Cerebellar cortex (tissue), 1 donor: Measurements from ENCODE around the gene ITPR3.

ENCODE experiments used
- DNase-seq: peaks from one replicate; pipeline ENCODE4 v3.0.0-alpha.2; 2015; ENCODE audit warnings: low spot score

Gene ITPR3

DNA sequence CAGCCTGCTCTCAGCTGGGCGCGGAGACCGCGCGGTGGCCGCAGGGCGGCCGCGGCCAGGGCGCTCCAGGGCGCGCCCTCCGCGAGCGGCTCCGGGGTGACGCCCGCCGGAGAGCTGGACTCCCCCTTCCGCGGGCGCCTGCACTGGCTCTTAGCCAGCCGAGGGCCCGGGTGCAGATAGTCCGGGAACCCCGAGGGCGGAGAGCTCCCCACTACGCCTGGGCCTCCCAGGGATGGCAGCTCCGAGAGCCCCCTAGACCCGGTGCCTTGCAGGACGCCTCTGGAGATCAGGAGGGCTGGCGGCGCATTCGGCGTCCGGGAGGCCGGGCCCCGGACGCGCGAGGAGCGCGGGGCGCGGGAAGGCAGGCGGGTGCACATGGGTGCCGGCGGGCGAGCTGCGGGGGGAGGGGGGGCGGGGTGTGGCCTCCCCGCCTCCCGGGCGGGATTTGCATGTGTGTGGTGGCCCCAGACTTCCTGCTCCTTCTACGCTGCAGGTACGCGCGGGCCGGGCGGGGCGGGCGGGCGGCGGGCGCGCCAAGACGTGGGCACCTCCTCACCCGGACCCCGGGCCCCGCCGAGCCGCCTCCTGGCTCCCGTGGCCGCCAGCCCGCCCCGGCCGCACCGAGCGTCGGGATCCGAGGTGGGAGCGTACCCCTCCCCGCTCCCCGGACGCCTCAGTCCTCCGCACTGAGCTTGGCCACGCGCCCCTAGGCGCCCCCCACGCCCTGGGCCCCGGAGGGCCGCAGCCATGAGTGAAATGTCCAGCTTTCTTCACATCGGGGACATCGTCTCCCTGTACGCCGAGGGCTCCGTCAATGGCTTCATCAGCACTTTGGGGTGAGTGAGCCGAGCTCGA is at the start of gene ITPR3:
Gene ITPR3, plus strand, starts transcription at position 467 of the 855 bp plus-strand sequence. Its CDS starts 281 bp downstream, at position 748.
- no peak for DNase-seq

DNA sequence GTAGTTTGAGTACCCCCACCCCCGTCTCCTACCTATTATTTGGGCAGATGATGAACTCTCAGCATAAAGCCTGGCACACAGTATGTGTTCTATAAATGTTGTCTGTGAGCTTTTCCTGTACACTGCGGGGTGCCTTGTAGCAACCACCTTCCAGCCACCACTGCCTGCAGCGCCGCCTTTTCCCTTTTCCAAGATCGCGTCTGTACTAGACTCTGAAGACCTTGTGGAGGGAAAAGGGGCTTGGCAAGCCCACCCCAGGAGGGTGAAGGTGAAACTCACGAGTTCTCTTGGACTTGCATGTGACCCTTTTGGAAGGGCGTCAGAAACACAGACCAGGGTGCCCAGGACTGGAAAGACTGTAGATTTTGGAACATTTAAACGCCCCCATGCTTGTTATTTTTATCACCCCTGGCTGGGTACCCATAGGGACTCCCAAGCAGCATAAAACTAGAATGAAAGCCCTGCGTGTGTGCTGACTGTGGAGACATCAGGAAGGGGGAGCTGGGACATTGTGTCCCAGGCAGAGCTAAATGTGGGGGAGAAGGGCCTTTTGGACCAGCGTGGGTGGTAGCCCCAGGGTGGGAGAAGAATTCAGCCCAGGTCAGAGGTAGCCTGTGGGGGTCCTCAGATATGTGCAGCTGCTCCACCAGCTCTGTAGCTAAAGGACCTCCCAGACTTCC is 49.3 kb upstream of the ITPR3 start:
- peak; percentile 66 for DNase-seq

DNA sequence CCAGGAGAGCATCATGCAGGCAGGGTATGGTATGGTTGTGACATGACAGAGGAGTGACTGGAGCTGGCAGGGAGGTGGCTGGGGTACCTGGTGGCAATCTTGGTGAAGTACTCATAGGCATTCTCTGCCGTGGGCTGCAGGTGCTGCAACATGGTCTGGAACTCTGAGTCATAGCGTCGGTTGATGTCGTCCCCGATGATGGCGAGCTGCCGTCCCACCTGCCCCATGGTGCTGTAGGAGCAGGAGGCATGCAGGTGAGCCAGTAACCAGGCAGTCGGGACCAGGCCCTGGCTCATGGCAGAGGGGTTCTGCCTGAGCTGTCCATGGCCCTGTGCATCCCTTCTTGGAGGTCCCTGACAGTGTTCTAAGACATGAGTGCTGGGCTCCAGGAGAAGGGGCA is 45.9 kb upstream of the ITPR3 start:
- no peak for DNase-seq

DNA sequence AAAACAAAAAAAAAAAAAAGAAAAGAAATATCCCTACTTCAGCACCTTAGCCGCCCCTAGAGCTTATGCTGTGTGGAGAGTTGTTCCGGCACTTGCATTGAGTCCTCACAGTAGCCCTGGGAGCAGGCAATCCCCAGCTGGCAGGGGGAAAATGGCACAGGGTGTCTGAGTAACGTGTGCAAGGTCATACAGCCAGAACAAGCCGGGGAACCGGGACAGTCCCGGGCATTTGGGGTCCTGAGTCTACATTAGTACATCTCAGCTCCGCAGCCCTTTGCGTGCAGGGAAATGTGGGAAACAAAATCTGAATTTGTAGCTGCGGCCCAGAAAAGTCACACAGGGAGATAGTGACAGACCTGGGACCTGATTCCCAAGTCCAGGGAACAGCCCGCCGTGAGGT is 44.5 kb upstream of the ITPR3 start:
- DNase-seq = no peak

DNA sequence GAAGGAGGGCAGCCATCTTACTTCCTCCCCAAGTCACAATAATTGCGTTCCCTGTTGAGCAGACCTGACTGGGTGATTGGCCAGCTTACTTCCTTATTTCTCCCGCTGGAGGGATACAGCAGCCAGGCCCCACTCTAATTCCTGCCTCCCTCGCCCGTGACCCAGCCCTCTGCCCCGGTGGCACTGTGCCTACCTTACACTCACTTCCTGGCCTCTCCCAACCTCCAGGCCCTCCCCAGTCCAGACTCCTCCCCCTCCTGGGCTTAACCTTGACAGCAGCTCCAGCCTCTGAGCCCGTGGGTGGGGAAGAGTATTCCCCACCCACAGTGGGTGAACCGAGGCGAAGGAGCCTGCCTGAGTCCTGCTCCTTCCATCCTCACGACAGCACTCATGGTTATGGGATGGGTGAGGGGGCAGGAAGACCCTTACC is 44.0 kb upstream of the ITPR3 start:
- no peak for DNase-seq

DNA sequence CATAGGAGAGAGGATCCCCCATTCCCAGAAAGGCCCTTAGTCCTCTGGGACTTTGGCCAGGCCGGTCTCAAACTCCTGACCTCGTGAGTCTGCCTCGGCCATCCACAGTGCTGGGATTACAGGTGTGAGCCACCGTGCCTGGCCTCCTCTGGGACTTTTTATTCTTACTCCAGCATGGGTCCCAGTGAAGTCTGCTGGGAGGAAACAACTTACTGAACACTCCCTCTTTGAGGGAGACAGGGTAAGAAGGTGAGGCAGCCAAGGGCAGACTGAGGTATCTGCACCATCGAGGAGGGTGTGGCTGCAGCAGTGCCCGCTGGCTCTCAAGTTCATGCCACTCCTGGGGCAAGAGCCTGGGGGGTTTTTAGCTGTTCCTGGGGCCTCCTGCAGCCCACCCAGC is 43.4 kb upstream of the ITPR3 start:
- DNase-seq = no peak

DNA sequence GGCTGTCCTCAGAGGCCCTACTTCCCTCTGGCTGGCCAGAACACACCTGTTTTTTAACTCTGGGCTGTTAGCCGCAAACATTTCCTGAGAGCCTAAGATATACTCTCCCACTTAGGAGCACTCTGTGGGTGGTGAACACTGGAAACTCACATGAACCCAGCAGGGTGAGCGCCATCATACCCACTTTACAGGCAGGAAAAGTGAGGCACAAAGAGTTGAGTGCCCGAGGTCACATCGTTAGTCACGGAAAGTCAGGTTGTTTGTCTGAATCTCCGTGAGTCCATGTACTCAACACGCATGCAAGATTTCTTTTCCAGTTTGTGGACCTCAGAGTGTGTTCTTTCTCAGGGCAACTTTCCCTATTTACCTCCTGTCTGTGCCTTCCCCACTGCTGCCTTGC is 43.0 kb upstream of the ITPR3 start:
- DNase-seq = no peak

DNA sequence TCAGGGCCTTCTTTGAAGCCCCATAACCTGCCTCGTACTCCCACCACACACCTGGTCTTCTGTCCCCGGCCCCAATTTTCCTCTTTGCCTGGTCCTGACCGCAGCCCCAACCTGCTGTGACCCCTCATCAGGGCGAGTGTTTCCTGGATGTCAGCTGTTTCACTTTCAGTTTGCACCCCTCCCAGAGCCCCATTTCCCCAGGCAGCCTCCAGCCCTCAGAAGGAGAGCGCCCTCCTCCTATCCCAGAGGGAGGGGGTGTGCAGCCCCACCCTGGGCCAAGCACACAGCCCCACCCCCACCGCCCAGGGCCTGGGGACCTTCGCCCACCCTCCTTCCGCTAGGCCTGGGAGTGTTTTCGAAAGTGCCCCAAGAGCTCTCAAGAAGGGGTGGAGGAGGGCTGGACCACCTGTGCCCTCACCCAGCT is 42.5 kb upstream of the ITPR3 start:
- DNase-seq = no peak

DNA sequence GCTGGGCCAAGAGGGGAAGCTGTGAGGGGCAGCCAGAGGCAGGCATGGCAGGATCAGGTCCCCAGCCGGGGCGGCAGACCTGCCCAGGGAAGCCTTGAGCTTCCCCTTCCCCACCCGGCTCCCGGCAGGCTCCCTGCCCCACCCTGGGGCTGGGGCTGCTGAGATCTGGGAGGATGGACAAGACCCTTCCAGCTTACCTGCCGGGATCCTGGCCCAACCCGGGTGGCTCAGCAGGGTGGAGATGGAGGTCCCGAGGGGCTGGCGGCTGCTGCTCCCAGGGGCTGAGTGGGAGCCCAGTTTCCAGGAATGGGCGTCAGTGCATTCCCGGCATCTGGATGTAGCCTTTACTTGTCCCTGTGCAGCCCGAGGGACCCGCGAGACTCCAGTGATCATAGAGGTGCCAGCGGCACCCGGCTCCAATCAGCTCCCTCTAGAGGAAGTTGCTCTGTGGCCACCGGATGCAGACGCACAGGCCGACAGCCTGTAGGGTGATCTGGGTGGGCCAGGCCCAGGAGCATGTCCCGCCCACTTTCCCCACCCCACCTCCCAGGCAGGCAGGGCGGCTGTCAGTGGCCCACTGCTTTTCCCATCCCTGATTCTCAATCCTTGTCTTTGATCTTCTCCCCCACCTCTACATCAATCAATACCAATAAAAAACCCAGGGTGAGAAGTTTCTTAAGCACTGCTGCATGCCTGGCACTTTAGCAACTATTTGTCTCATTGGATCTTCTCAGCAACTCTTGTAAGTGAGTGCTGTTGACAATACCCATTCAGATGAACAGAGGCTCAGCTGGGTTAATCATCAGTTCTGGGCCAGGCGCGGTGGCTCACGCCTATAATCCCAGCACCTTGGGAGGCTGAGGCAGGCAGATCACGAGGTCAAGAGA is 41.1 kb upstream of the ITPR3 start, which contains the start of gene BAK1:
Gene BAK1, minus strand, starts transcription at position 449 of the 887 bp plus-strand sequence. CDS start 2,672 bp downstream, outside the sequence.
- DNase-seq = peak; percentile 95

DNA sequence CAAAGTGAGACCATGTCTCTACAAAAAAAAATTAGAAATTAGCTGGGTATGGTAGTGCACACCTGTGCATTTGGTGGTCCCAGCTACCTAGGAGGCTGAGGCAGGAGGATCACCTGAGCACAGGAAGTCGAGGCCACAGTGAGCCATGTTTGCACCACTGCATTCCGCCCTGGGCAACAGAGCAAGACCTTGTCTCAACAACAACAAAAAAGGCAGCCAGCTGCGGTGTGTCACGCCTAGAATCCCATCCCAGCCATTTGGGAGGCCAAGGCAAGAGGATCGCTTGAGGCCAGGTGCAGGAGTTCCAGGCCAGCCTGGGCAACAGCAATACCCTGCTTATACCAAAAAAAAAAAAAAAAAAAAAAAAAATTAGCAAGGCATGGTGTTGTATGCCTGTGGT is 39.9 kb upstream of the ITPR3 start:
- DNase-seq = no peak

DNA sequence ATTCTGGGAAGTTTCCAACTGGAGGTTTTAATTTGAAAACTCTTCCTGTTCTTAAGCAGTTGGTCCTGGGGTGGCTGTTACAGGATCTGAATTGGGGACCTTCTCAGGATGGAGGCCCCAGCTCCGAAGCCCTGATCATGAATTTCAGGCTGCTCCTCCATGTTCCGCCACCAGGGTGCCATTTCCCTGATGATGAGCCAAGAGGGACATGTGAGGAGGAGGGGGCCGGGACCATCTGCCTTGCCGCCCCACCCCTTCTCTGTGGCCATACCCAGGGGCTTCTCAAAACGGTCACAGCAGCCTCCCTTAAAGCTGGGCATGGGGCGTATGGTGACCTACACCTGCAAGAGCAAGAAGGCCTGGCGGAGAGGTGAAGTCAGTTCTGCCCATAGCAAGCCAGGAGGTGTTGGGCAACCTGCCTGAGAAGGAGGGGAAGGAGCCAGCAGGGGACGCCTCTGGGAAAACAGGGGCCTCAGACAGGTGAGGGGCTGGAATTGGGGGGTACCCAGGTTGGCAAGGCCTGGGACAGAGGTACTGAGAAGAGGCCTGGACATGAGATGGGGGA is 37.4 kb upstream of the ITPR3 start:
- no peak for DNase-seq

DNA sequence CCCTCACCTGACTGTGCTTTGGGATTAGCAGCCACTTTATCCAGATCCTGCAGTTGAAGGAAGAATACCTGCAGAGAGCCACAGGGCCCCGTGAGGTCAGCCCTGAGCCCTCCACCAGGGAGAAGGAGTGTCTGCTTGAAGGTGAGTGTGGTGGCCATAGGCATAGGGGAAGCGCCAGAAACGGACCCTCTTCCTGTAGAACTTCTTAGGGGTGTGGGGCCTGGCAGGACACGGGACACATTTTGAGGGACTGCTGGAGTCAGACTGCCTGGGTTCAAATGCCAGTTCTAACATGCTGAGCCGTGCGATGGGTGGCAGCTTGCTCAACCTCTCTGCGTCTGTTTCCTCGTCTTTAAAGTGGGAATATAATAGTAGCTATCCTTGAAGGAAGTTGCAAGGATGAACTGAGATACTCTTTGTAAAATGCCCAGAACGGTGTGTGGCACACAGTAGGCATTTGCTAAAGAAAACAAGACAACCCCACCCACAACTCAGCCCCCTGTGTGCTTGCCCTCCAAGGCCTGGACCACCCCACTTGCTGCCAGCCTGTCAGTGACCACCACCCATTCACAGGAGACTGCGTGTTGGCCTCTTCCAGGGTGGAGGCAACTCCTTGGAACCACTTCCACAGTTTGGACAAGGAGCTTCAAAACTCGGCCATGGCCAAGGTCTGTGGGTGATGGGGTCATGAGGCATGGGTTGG is 36.3 kb upstream of the ITPR3 start:
- no peak for DNase-seq

DNA sequence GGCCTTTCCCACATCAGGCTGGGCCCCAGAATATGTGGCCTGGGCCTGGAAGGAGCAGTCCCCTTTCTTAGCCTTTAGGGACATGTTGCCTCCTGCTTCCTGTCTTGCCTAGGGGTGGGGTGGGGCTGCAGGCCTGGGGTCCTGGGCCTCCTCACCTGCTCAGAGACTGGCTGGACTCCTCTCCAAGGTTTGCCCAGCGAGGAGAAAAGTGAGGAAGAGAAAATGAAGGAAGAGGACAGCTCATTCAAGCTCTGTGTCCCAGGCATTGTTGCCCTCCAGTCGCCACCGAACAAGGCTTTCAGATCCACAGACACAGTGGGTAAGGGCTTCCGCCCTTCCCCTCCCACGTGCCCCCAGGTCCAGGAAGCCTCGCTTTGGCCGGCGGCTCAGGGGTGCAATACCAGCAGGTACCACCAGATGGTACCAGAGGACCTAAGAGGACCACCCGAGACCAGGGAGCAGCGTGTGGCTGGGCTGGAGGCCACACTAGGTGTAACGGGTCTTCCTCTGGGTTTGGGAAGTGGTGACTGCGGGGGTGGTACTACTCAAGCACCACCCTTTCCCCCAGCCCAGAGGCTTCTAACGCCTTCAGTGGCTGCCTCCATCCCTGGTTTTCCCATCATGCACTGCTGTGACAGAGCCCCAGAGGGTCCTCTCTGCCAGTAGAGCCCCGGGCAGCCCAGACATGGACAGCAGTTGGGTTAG is 35.6 kb upstream of the ITPR3 start:
- peak; percentile 89 for DNase-seq

DNA sequence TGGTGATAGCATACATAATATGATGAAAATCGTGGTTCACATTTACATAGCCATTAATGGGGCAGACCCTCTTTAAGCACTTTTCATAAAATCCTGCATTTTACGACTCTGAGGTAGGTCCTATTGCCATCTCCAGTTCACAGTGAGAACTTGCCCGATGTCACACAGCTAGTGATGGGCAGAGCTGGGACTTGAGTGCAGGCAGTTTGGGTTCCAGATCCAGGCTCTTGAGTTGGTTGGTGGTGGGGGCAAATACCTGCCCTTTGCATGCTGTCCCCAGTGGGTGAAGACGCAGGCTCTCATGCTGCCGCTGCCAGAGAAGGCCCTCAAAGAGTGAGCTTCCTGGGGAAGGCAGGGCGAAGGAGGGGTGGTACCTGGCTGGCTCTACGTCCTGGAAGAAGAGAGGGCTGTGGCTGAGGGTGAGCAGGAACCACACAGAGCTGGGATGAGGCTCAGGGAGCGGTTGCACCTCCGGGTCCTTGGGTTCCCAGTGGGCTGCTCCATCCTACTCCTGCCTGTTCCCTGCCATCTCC is 34.9 kb upstream of the ITPR3 start:
- no peak for DNase-seq

DNA sequence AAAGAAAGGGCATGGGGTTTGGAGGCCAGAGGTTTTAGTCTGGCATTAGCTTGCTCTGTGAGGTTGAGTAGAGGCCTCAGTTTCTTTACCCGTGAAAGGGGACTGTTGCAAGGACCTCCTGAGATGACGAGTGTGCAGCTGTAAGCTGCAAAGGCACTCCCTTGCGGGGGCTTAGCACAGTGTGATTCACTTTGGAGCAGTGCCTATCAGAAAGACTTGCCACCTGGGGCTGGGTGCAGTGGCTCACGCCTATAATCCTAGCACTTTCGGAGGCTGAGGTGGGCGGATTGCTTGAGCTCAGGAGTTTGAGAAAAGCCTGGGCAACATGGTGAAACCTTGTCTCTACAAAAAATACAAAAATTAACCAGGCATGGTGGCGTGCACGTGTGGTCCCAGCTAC is 33.6 kb upstream of the ITPR3 start:
- no peak for DNase-seq

DNA sequence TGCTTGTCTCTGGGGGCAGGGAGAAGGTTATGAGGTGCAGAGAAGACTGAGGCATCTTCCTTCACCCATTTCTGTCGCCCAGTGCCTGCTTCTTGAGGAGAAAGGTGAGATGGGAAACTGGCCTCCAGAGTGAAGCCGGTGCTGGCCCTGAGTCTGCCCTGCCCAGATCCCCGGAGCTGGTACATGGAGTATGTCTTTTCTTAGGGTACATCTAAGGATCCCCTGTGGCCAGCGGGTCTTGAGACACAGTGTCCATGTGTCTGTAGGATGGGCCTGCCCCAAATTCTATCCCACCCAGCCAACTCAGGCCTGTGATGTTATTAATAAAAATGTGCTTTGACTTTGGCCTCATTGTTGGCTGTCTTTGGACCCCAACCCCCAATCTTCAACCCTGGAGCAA is 32.2 kb upstream of the ITPR3 start:
- no peak for DNase-seq

DNA sequence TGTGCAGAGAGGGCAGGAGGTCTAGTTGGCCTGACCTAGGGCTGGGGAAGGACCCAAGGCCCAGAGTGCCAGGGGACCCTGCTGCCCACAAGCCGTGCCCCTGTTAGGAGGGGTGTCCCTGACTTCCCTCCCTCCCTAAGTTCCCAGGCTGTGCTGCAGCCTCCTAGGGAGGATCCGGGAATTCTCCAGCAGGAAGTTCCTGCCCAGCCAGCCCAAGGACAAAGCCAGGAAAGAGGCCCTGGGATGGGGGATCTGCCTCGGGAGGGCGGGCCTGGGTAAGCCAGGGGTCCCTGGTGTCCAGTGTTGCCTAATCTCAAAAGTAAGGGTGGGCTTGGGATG is 31.8 kb upstream of the ITPR3 start:
- DNase-seq = no peak

DNA sequence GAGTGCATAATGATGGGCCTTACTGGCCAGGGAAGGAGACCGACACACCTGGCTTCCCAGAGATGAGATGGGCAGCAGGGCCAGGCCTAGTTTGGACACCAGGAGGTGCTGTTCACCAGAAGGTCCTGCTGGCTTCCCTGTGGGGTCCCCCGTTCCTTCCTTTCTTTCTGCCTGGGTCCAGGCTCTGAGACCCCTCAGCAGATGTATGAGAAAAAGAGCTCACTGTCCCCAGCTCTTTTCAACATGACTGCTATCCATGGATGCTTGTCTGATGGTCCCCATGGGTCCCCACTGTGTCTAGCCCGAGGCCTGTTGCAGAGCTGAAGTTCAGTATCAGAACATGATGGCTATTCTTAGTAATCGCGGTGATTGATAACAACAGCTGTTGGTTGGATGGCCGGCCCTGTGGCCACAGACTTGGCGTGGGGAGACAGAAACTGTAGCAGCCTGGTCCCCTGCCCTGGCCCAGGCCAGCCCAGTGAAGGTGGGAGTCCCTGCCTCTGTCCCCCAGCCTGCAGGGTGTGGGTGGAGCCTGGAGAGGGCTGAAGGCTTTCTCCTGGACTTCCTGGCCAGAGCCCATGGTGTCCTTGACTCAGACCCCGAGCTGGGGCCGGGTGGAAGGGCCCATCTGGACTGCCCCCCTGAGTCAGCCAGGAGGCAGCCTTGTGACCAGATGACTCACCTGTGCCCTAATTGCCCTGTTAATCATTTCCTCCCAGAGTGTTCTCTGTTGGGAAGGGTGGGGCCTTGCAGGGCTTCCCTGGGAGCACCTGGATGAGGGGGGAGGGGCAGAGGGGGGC is 31.2 kb upstream of the ITPR3 start:
- DNase-seq = peak; percentile 58

DNA sequence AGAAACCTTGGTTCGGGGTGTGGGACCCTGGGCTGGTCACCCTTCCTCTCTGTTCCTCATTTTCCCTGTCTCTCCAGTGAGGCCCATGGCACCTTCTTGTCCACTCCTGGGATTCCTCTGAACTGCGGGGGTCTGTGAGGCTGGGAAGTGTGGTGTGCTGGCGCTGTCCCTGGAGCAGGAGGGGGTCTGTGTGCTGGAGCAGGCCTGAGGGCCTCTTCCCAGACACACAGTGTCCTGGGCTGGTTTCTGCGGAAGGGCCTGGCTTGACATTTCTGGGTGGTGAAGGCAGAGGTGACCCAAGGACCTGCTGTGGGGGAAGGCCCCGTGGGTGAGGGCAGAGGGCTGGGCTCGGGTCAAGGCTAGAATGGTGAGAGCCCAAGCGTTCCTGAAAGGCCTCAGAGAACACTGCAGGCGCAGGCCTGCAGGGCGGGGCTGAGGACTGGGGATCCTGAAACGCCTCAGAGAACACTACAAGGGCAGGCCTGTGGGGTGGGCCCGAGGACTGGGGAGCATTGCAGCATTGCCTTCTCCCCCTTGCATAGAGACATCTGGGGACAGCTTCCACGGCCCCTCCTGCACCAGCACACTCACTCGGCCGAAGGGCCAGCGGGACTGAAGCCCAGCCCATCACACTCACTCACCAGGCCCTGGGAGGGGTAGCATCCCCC is 30.5 kb upstream of the ITPR3 start:
- peak; percentile 53 for DNase-seq
